Measurements from ENCODE around the gene TP53RK. TPM values are rescaled to one million over a fixed set of nuclear protein-coding genes. Genes with fewer than 3 reads are reported as not detected.

The TP53RK gene
- total RNA-seq, 1 experiment from 2014 or later, result 12.4 TPM

GRCh38 chr20:46649965-46650542 lies 39.2 kb downstream of the TP53RK start:
- peaks cover 10% of the 10 kb centered on the region for H3K4me1 Mint-ChIP-seq
- no peak for TF ChIP-seq ZNF219 (CRISPR knock-in tag; IDR thresholded peaks at IDR 0.05; ENCODE audit: borderline replicate concordance)
- TF ChIP-seq E2F5 (CRISPR knock-in tag; IDR thresholded peaks at IDR 0.05), result no peak
- H3K36me3 Mint-ChIP-seq, result 0 out of 2 replicates have a peak, but pooled peaks cover 3% of the 10 kb centered on the region
- DNase-seq (ENCODE audit: low spot score) (no peak), ATAC-seq (no peak)
- H3K4me3 Mint-ChIP-seq, result no peak overlapping the region
- H3K27ac Mint-ChIP-seq, result no peak overlapping the region
- ChIA-PET CTCF (interaction anchor here (0.6 to 2.0 kb wide), 11 partner anchors 10 to 111 kb away, joined by 3 to 7 read pairs (median 4); no protein-coding TSS in a partner anchor), POLR2A (no interaction called here)
- peaks cover 4% of the 10 kb centered on the region; the same call in 1 of the 2 replicates for H3K9me3 Mint-ChIP-seq
- peaks cover 32% of the 10 kb centered on the region for H3K27me3 Mint-ChIP-seq (ENCODE audit: low read depth)

GRCh38 chr20:46649650-46649949 lies 39.6 kb downstream of the TP53RK start:
- Mint-ChIP-seq H3K4me1 (peaks cover 10% of the 10 kb centered on the region), H3K4me3 (no peak overlapping the region), H3K27ac (no peak overlapping the region), H3K36me3 (0 out of 2 replicates have a peak, but pooled peaks cover 3% of the 10 kb centered on the region), H3K9me3 (peaks cover 4% of the 10 kb centered on the region; the same call in 1 of the 2 replicates), H3K27me3 (ENCODE audit: low read depth) (peaks cover 32% of the 10 kb centered on the region)
- ChIA-PET POLR2A (no interaction called here), CTCF (interaction anchor here (0.6 to 2.0 kb wide), 14 partner anchors 10 to 110 kb away, joined by 3 to 7 read pairs (median 3); no protein-coding TSS in a partner anchor)
- ATAC-seq (no peak), DNase-seq (ENCODE audit: low spot score) (no peak)
- TF ChIP-seq USF2 (CRISPR knock-in tag; IDR thresholded peaks at IDR 0.05) (no peak), ZNF317 (CRISPR knock-in tag; IDR thresholded peaks at IDR 0.05; ENCODE audit: borderline replicate concordance, low read depth) (no peak), ERG (CRISPR knock-in tag; IDR thresholded peaks at IDR 0.05) (no peak), ZSCAN18 (CRISPR knock-in tag; IDR thresholded peaks at IDR 0.05) (no peak), FOXP1 (CRISPR knock-in tag; IDR thresholded peaks at IDR 0.05; ENCODE audit: borderline replicate concordance) (no peak)

- H3K27me3 Mint-ChIP-seq (ENCODE audit: low read depth), result peaks cover 32% of the 10 kb centered on the region
- no peak for TF ChIP-seq AFF4 (CRISPR knock-in tag; IDR thresholded peaks at IDR 0.05; ENCODE audit: borderline replicate concordance)
- TF ChIP-seq SMAD3 (CRISPR knock-in tag; IDR thresholded peaks at IDR 0.05; ENCODE audit: borderline replicate concordance), result no peak
- TF ChIP-seq FOXP1 (CRISPR knock-in tag; IDR thresholded peaks at IDR 0.05; ENCODE audit: borderline replicate concordance), result no peak
- TF ChIP-seq IRF1 (CRISPR knock-in tag; IDR thresholded peaks at IDR 0.05), result no peak
- no peak for TF ChIP-seq NFE2L1 (CRISPR knock-in tag; IDR thresholded peaks at IDR 0.05)
- no peak for TF ChIP-seq ZNF396 (CRISPR knock-in tag; IDR thresholded peaks at IDR 0.05; ENCODE audit: borderline replicate concordance)
- no peak for TF ChIP-seq IRF2 (CRISPR knock-in tag; IDR thresholded peaks at IDR 0.05; ENCODE audit: borderline replicate concordance, low read depth)
- TF ChIP-seq E2F1 (CRISPR knock-in tag; IDR thresholded peaks at IDR 0.05), result no peak
- no peak for TF ChIP-seq GABPB1 (CRISPR knock-in tag; IDR thresholded peaks at IDR 0.05)
- no peak for TF ChIP-seq ZNF121 (CRISPR knock-in tag; IDR thresholded peaks at IDR 0.05)
- TF ChIP-seq MAX (CRISPR knock-in tag; IDR thresholded peaks at IDR 0.05), result no peak
Observed at GRCh38 chr20:46648903-46649649, 40.2 kb downstream of the TP53RK start.

More at GRCh38 chr20:46648903-46649649, 40.2 kb downstream of the TP53RK start:
- CTCF ChIA-PET, result interaction anchor here (0.6 to 2.0 kb wide), 16 partner anchors 9 to 226 kb away, joined by 3 to 7 read pairs (median 3); no protein-coding TSS in a partner anchor
- POLR2A ChIA-PET, result no interaction called here
- Mint-ChIP-seq H3K4me1 (peaks cover 10% of the 10 kb centered on the region), H3K9me3 (peaks cover 4% of the 10 kb centered on the region; the same call in 1 of the 2 replicates), H3K4me3 (no peak overlapping the region), H3K36me3 (0 out of 2 replicates have a peak, but pooled peaks cover 3% of the 10 kb centered on the region), H3K27ac (no peak overlapping the region)
- ATAC-seq, result peak; percentile 15
- no peak for DNase-seq (ENCODE audit: low spot score)
